ENCODE results near the gene NELL1. TPM values are rescaled to one million over a fixed set of nuclear protein-coding genes. Genes with fewer than 3 reads are reported as not detected.

NELL1 gene
- total RNA-seq, 1 donor from 2014 or later = not detected

GRCh38 chr11:20973940-20974559 lies 304.7 kb downstream of the NELL1 start:
- TF ChIP-seq EZH2 (IDR thresholded peaks at IDR 0.05) (no peak), CTCF (IDR thresholded peaks at IDR 0.05) (no peak), EZH2phosphoT487 (IDR thresholded peaks at IDR 0.05) (no peak)

GRCh38 chr11:20980736-20981135 lies 311.4 kb downstream of the NELL1 start:
- Histone ChIP-seq H4K20me1 (ENCODE audit: low read depth) (no peaks in the 10 kb centered on the region), H3K4me1 (no peaks in the 10 kb centered on the region), H3K9ac (no peak overlapping the region), H3F3A (ENCODE audit: low read depth) (no peaks in the 10 kb centered on the region), H3K4me3 (no peak overlapping the region), H3K79me2 (ENCODE audit: low read depth) (no peaks in the 10 kb centered on the region), H3K27ac (no peak overlapping the region), H3K36me3 (no peaks in the 10 kb centered on the region), H3K9me3 (ENCODE audit: low read depth) (no peaks in the 10 kb centered on the region), H3K4me2 (no peak overlapping the region), H2AFZ (replicated peaks) (no peak overlapping the region), H3K27me3 (no peaks in the 10 kb centered on the region)
- Mint-ChIP-seq H3K27me3 (ENCODE audit: insufficient read depth, low read depth) (no peaks in the 10 kb centered on the region), H3K4me3 (no peak overlapping the region), H3K27ac (no peak overlapping the region), H3K36me3 (no peaks in the 10 kb centered on the region), H3K9me3 (no peaks in the 10 kb centered on the region), H3K4me1 (no peaks in the 10 kb centered on the region)
- no peak for TF ChIP-seq EZH2phosphoT487 (IDR thresholded peaks at IDR 0.05)
- no peak for TF ChIP-seq EZH2 (IDR thresholded peaks at IDR 0.05)
- TF ChIP-seq CTCF (IDR thresholded peaks at IDR 0.05) = no peak
- no peak for DNase-seq (ENCODE audit: low spot score)

More at GRCh38 chr11:20973940-20974559, 304.7 kb downstream of the NELL1 start:
- Histone ChIP-seq H4K20me1 (ENCODE audit: low read depth) (no peaks in the 10 kb centered on the region), H3K27ac (no peak overlapping the region), H3K27me3 (no peaks in the 10 kb centered on the region), H3K9ac (no peak overlapping the region), H3K4me1 (no peaks in the 10 kb centered on the region), H3K4me3 (no peak overlapping the region), H2AFZ (replicated peaks) (no peak overlapping the region), H3K4me2 (no peak overlapping the region), H3K79me2 (ENCODE audit: low read depth) (no peaks in the 10 kb centered on the region), H3F3A (ENCODE audit: low read depth) (no peaks in the 10 kb centered on the region), H3K36me3 (no peaks in the 10 kb centered on the region), H3K9me3 (ENCODE audit: low read depth) (no peaks in the 10 kb centered on the region)
- peak; percentile 34 for DNase-seq (ENCODE audit: low spot score)
- peaks cover under 1% of the 10 kb centered on the region for H3K27me3 Mint-ChIP-seq (ENCODE audit: insufficient read depth, low read depth)
- H3K9me3 Mint-ChIP-seq = no peaks in the 10 kb centered on the region
- H3K4me3 Mint-ChIP-seq = no peak overlapping the region
- no peak overlapping the region for H3K27ac Mint-ChIP-seq
- H3K4me1 Mint-ChIP-seq = peaks cover under 1% of the 10 kb centered on the region
- H3K36me3 Mint-ChIP-seq = no peaks in the 10 kb centered on the region

GRCh38 chr11:20990447-20990846 lies 321.1 kb downstream of the NELL1 start:
- no peak overlapping the region for H3K4me3 Mint-ChIP-seq
- no peak overlapping the region for H3K27ac Mint-ChIP-seq
- peaks cover 2% of the 10 kb centered on the region for H3K36me3 Mint-ChIP-seq
- Histone ChIP-seq H3K4me3 (no peak overlapping the region), H3K36me3 (no peaks in the 10 kb centered on the region), H3K79me2 (ENCODE audit: low read depth) (no peaks in the 10 kb centered on the region), H3K27ac (no peak overlapping the region), H3F3A (ENCODE audit: low read depth) (no peaks in the 10 kb centered on the region), H3K4me1 (no peaks in the 10 kb centered on the region), H3K9me3 (ENCODE audit: low read depth) (no peaks in the 10 kb centered on the region), H4K20me1 (ENCODE audit: low read depth) (no peaks in the 10 kb centered on the region), H3K9ac (no peak overlapping the region), H3K4me2 (no peak overlapping the region), H2AFZ (replicated peaks) (no peak overlapping the region), H3K27me3 (no peaks in the 10 kb centered on the region)
- DNase-seq (ENCODE audit: low spot score) = no peak
- no peaks in the 10 kb centered on the region for H3K4me1 Mint-ChIP-seq
- no peaks in the 10 kb centered on the region for H3K9me3 Mint-ChIP-seq
- H3K27me3 Mint-ChIP-seq (ENCODE audit: insufficient read depth, low read depth) = peaks cover 3% of the 10 kb centered on the region
- TF ChIP-seq EZH2phosphoT487 (IDR thresholded peaks at IDR 0.05) (no peak), CTCF (IDR thresholded peaks at IDR 0.05) (no peak), EZH2 (IDR thresholded peaks at IDR 0.05) (no peak)

Measured in neural progenitor cell (in vitro differentiated cells).